Pancreas (tissue), 10 donors: ENCODE data around the gene THAP10. TPM values are rescaled to one million over a fixed set of nuclear protein-coding genes. Genes with fewer than 3 reads are reported as not detected.
"Not testable (repeated sequence)": the region's sequence is repeated elsewhere in the genome, so short reads cannot be mapped to it uniquely, and the experiment has no call there.

Experiments
- ATAC-seq, 4 donors: fragments of 200-7000 bp; cut with Tn5 transposase; one replicate each; pipeline versions ENCODE4 v1.8.0 to v1.9.1; 2020; ENCODE audit warnings: mild to moderate bottlenecking in 4 of 4, moderate library complexity in 4 of 4
- DNase-seq, 6 donors: peaks; one replicate each; pipeline ENCODE4 v3.0.0-alpha.2; 2020
- FAIRE-seq: peaks from 2 replicates; lab custom pipeline; 2012; peaks lifted over from hg19 to GRCh38; lab: Jason Lieb, UNC
- H3K27ac ChIP-seq, 4 donors: fragments of 200-600 bp; sonication (generic); 1 replicate in 3 of 4; 2 replicates in 1 of 4; pipeline versions ENCODE4 v1.5.0 to v1.8.0; 2020
- H3K27me3 ChIP-seq, 4 donors: fragments of 200-600 bp; one replicate each; pipeline ENCODE4 v1.8.0; 2021
- H3K36me3 ChIP-seq, 3 donors: fragments of 200-600 bp; sonication (generic) in 1 of 3; one replicate each; pipeline versions ENCODE4 v1.5.0 to v1.8.0; 2020 to 2021
- H3K4me1 ChIP-seq, 3 donors: fragments of 200-600 bp; one replicate each; pipeline ENCODE4 v1.8.0; 2021
- H3K4me3 ChIP-seq, 4 donors: fragments of 200-600 bp; sonication (generic) in 2 of 4; one replicate each; pipeline versions ENCODE4 v1.5.0 to v1.8.0; 2020 to 2021
- H3K9me3 ChIP-seq, 4 donors: fragments of 200-600 bp; one replicate each; pipeline ENCODE4 v1.8.0; 2021
- CTCF ChIP-seq, 4 donors: fragments of 200-600 bp; sonication (generic) in 3 of 4; IDR thresholded peaks; one replicate each; pipeline versions ENCODE4 v1.5.0 to v1.8.0; 2021; ENCODE audit warnings: antibody characterized with exemption in 4 of 4
- WGBS, 2 donors: extraction: QIAGEN DNeasy Blood & Tissue Kit; methylation state at CpG; one replicate each; pipeline ENCODE4 v1.1.7; 2013; 5-methylcytosine and 5-hydroxymethylcytosine counted together
- intact Hi-C, 3 donors: fragments of 100-400 bp; cut with DNase I; formaldehyde crosslinking; loops; one replicate each; pipeline versions ENCODE4 v1.11.1 to v1.14.2; 2022
- polyA plus RNA-seq, 2 donors: library from polyadenylated mRNA; stranded (reverse); fragments of 200-250 nt; gene quantifications; one replicate each; pipeline ENCODE4 v1.2.3, GENCODE V29; 2013
- total RNA-seq, 6 donors: library from RNA; stranded (reverse); fragmentation: NEBNext Ultra II Directional in 4 of 6; extraction: Animal tissue kit (Norgen Biotek cat#: 25700) in 4 of 6; gene quantifications; one replicate each; pipeline versions ENCODE4 v1.2.1 to v1.2.4, GENCODE V29; 2021 to 2023
- donor health status: healthy with polysubstance abuse.
- donor health status: DM: no; HTN: no; CAD: no; lungs with moderate emphysema.
- donor health status: DM: no; HTN: no; CAD: no.
- donor health status: control.
- donor health status: control.
- donor health status: Bipolar disorder and iron deficiency.
- donor health status: DM: yes; HTN: yes; CAD: no.
- donor health status: DM: no; HTN: no; CAD: no.
- donor health status: DM: no; HTN: no; CAD: no.
- donor health status: DM: yes; HTN: yes; CAD: no.

Gene THAP10
- total and polyA plus RNA-seq, 8 donors = 0.43 to 2.6 (median 0.87) TPM

GRCh38 chr15:70932397-70932796, 40.2 kb upstream of the THAP10 start:
- FAIRE-seq (no peak), DNase-seq (no peak), ATAC-seq (no peak)
- no peak for TF ChIP-seq CTCF (IDR thresholded peaks at IDR 0.05)
- 67 to 78% methylated on average over 2 of the region's 2 CpGs for WGBS, 2 donors
- Histone ChIP-seq H3K27me3 (no peaks in the 10 kb centered on the region), H3K9me3 (no peaks in the 10 kb centered on the region), H3K36me3 (no peaks in the 10 kb centered on the region), H3K27ac (no peak overlapping the region), H3K4me1 (no peaks in the 10 kb centered on the region), H3K4me3 (no peak overlapping the region)
- intact Hi-C loops = no loop called here

- Histone ChIP-seq H3K27me3 (no peaks in the 10 kb centered on the region), H3K4me1 (no peaks in the 10 kb centered on the region), H3K27ac (no peak overlapping the region), H3K9me3 (no peaks in the 10 kb centered on the region), H3K4me3 (no peak overlapping the region), H3K36me3 (no peaks in the 10 kb centered on the region)
- DNase-seq (no peak), FAIRE-seq (no peak), ATAC-seq (no peak)
- intact Hi-C loops = no loop called here
- no peak for TF ChIP-seq CTCF (IDR thresholded peaks at IDR 0.05)
Measured at GRCh38 chr15:70931821-70932220, 39.6 kb upstream of the THAP10 start.

- WGBS, 2 donors = 74 to 78% methylated on average over 1 of the region's 1 CpG
- intact Hi-C loops, H3K36me3 ChIP-seq, H3K9me3 ChIP-seq, H3K27me3 ChIP-seq, ATAC-seq, FAIRE-seq, H3K27ac ChIP-seq, H3K4me3 ChIP-seq, DNase-seq, H3K4me1 ChIP-seq: not testable (repeated sequence)
Measured at GRCh38 chr15:70926914-70927313, 34.7 kb upstream of the THAP10 start.

GRCh38 chr15:70923311-70924080, 31.3 kb upstream of the THAP10 start:
- H3K36me3 ChIP-seq = no peaks in the 10 kb centered on the region
- no peaks in the 10 kb centered on the region for H3K27me3 ChIP-seq
- FAIRE-seq = peak; percentile 26
- no peak for ATAC-seq
- no peak for TF ChIP-seq CTCF (IDR thresholded peaks at IDR 0.05)
- no peaks in the 10 kb centered on the region for H3K4me1 ChIP-seq
- intact Hi-C loops = no loop called here
- no peak overlapping the region for H3K27ac ChIP-seq
- H3K4me3 ChIP-seq = no peak overlapping the region
- DNase-seq = no peak
- 65 to 88% methylated on average over 2 of the region's 2 CpGs for WGBS, 2 donors
- H3K9me3 ChIP-seq = no peaks in the 10 kb centered on the region

GRCh38 chr15:70922119-70922518, 29.9 kb upstream of the THAP10 start:
- no peak for ATAC-seq
- H3K27ac ChIP-seq = no peak overlapping the region

More at GRCh38 chr15:70922119-70922518, 29.9 kb upstream of the THAP10 start:
- no peaks in the 10 kb centered on the region for H3K4me1 ChIP-seq
- no peaks in the 10 kb centered on the region for H3K9me3 ChIP-seq
- no peak for TF ChIP-seq CTCF (IDR thresholded peaks at IDR 0.05)
- 88 to 92% methylated on average over 2 of the region's 2 CpGs for WGBS, 2 donors
- no peak for DNase-seq
- H3K36me3 ChIP-seq = no peaks in the 10 kb centered on the region
- no peaks in the 10 kb centered on the region for H3K27me3 ChIP-seq
- FAIRE-seq = no peak
- no peak overlapping the region for H3K4me3 ChIP-seq
- intact Hi-C loops = no loop called here
